Tibial nerve (tissue), 4 donors: ENCODE measurements around the gene PEAK3.

Experiments
- EP300 ChIP-seq, 2 donors: sonication (generic); formaldehyde crosslinking; IDR thresholded peaks; one replicate each; pipeline ENCODE4 v1.6.1; 2017; ENCODE audit warnings: antibody characterized with exemption in 2 of 2, mild to moderate bottlenecking in 1 of 2
- POLR2A ChIP-seq, 2 donors: fragments of 450-650 bp; IDR thresholded peaks; one replicate each; pipeline ENCODE4 v1.6.1; 2017; ENCODE audit warnings: antibody characterized with exemption in 2 of 2, mild to moderate bottlenecking in 2 of 2, moderate library complexity in 2 of 2
- TF ChIP-seq, protein P1 (sequence below), 5 experiments: fragments of 200-600 bp in 3 of 5; fragments of 450-650 bp in 2 of 5; sonication (generic) in 3 of 5; IDR thresholded peaks; one replicate each; pipeline ENCODE4 v1.5.1; 2016 to 2019; ENCODE audit warnings: antibody characterized with exemption in 5 of 5, mild to moderate bottlenecking in 3 of 5, moderate library complexity in 2 of 5

- TF ChIP-seq, protein P1, sequence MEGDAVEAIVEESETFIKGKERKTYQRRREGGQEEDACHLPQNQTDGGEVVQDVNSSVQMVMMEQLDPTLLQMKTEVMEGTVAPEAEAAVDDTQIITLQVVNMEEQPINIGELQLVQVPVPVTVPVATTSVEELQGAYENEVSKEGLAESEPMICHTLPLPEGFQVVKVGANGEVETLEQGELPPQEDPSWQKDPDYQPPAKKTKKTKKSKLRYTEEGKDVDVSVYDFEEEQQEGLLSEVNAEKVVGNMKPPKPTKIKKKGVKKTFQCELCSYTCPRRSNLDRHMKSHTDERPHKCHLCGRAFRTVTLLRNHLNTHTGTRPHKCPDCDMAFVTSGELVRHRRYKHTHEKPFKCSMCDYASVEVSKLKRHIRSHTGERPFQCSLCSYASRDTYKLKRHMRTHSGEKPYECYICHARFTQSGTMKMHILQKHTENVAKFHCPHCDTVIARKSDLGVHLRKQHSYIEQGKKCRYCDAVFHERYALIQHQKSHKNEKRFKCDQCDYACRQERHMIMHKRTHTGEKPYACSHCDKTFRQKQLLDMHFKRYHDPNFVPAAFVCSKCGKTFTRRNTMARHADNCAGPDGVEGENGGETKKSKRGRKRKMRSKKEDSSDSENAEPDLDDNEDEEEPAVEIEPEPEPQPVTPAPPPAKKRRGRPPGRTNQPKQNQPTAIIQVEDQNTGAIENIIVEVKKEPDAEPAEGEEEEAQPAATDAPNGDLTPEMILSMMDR (IDR thresholded peaks at IDR 0.05) = no peak
- no peak for TF ChIP-seq POLR2A (IDR thresholded peaks at IDR 0.05)
- no peak for TF ChIP-seq EP300 (IDR thresholded peaks at IDR 0.05)
These were observed 47.1 kb upstream of the PEAK3 start for GRCh38 chr19:2329149-2329478.
